Measurements from ENCODE around the gene ARMS2. TPM values are rescaled to one million over a fixed set of nuclear protein-coding genes. Genes with fewer than 3 reads are reported as not detected.

The ARMS2 gene
- total and polyA plus RNA-seq, 8 donors = not detected

GRCh38 chr10:122459561-122460273 is 5.3 kb downstream of the ARMS2 start:
- H3K27me3 ChIP-seq = peaks cover 0 to 63% (median 14%) of the 10 kb centered on the region in 3 donors

GRCh38 chr10:122460891-122461293 is 6.4 kb downstream of the ARMS2 start:
- no peaks in the 10 kb centered on the region for H3K36me3 ChIP-seq

More at GRCh38 chr10:122459561-122460273, 5.3 kb downstream of the ARMS2 start:
- no peak for DNase-seq
- Histone ChIP-seq H3K27ac (no peak overlapping the region), H3K4me1 (peaks cover 22 to 44% (median 33%) of the 10 kb centered on the region in 4 donors), H3K36me3 (no peaks in the 10 kb centered on the region), H3K9me3 (no peaks in the 10 kb centered on the region), H3K4me3 (no peak overlapping the region)
- TF ChIP-seq EP300 (IDR thresholded peaks at IDR 0.05) = no peak
- TF ChIP-seq, protein P1, sequence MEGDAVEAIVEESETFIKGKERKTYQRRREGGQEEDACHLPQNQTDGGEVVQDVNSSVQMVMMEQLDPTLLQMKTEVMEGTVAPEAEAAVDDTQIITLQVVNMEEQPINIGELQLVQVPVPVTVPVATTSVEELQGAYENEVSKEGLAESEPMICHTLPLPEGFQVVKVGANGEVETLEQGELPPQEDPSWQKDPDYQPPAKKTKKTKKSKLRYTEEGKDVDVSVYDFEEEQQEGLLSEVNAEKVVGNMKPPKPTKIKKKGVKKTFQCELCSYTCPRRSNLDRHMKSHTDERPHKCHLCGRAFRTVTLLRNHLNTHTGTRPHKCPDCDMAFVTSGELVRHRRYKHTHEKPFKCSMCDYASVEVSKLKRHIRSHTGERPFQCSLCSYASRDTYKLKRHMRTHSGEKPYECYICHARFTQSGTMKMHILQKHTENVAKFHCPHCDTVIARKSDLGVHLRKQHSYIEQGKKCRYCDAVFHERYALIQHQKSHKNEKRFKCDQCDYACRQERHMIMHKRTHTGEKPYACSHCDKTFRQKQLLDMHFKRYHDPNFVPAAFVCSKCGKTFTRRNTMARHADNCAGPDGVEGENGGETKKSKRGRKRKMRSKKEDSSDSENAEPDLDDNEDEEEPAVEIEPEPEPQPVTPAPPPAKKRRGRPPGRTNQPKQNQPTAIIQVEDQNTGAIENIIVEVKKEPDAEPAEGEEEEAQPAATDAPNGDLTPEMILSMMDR (IDR thresholded peaks at IDR 0.05) = no peak
- no peak for TF ChIP-seq POLR2A (IDR thresholded peaks at IDR 0.05)
- no peak for TF ChIP-seq POLR2AphosphoS5 (IDR thresholded peaks at IDR 0.05)
- 64 to 71% (median 66%) methylated on average over 14 of the region's 14 CpGs for WGBS, 5 donors
- intact Hi-C loops (cut with DNase I; ENCODE audit: low total_unique reads) = no loop called here

GRCh38 chr10:122461367-122461728 is 6.9 kb downstream of the ARMS2 start, which contains the start of gene HTRA1:
HTRA1 (plus strand) TSS chr10:122461553; CDS start chr10:122461653, 100 bp downstream.
- DNase-seq = peak; percentile 56 to 87
- TF ChIP-seq POLR2AphosphoS5 (IDR thresholded peaks at IDR 0.05) (peak in 1 of 3 donors; percentile 40), EP300 (IDR thresholded peaks at IDR 0.05) (no peak), POLR2A (IDR thresholded peaks at IDR 0.05) (no peak)
- TF ChIP-seq, protein P1 (IDR thresholded peaks at IDR 0.05) = no peak
- Histone ChIP-seq H3K36me3 (no peaks in the 10 kb centered on the region), H3K4me1 (peaks cover 22 to 50% (median 39%) of the 10 kb centered on the region in 4 donors), H3K27ac (peak within 1 kb of the TSS; percentile 9 to 92 (median 80)), H3K4me3 (peak within 1 kb of the TSS; percentile 60 to 81 (median 72)), H3K27me3 (peaks cover 0 to 63% (median 14%) of the 10 kb centered on the region in 3 donors), H3K9me3 (no peaks in the 10 kb centered on the region)
- 0 to 5% (median 0%) methylated on average over 25 to 53 of the region's 56 CpGs; no CpG with 5 or more reads in 1 of the 5 donors for WGBS, 5 donors
- intact Hi-C loops (cut with DNase I; ENCODE audit: low total_unique reads) = no loop called here

More at GRCh38 chr10:122460891-122461293, 6.4 kb downstream of the ARMS2 start:
- H3K4me1 ChIP-seq = peaks cover 22 to 49% (median 38%) of the 10 kb centered on the region in 4 donors
- TF ChIP-seq, protein P1 (IDR thresholded peaks at IDR 0.05) = no peak
- TF ChIP-seq POLR2A (IDR thresholded peaks at IDR 0.05) (no peak), EP300 (IDR thresholded peaks at IDR 0.05) (no peak), POLR2AphosphoS5 (IDR thresholded peaks at IDR 0.05) (no peak)
- H3K27ac ChIP-seq = peak overlapping the region in 4 of 5 donors; percentile 53 to 92 (median 72)
- DNase-seq = no peak
- 0 to 1% (median 0%) methylated on average over 24 to 40 of the region's 40 CpGs for WGBS, 5 donors
- intact Hi-C loops (cut with DNase I; ENCODE audit: low total_unique reads) = no loop called here
- H3K4me3 ChIP-seq = peak overlapping the region; percentile 60 to 81 (median 72)
- no peaks in the 10 kb centered on the region for H3K9me3 ChIP-seq
- H3K27me3 ChIP-seq = peaks cover 0 to 63% (median 14%) of the 10 kb centered on the region in 3 donors

- peak; percentile 46 to 70 for DNase-seq
- TF ChIP-seq POLR2A (IDR thresholded peaks at IDR 0.05) = no peak
- TF ChIP-seq, protein P1 (IDR thresholded peaks at IDR 0.05) = no peak
- no peak for TF ChIP-seq POLR2AphosphoS5 (IDR thresholded peaks at IDR 0.05)
- TF ChIP-seq EP300 (IDR thresholded peaks at IDR 0.05) = no peak
- intact Hi-C loops (cut with DNase I; ENCODE audit: low total_unique reads) = no loop called here
Observed at GRCh38 chr10:122461729-122462532, 7.5 kb downstream of the ARMS2 start.

More at GRCh38 chr10:122461729-122462532, 7.5 kb downstream of the ARMS2 start:
- Histone ChIP-seq H3K9me3 (no peaks in the 10 kb centered on the region), H3K4me3 (peak overlapping the region; percentile 60 to 81 (median 72)), H3K27me3 (peaks cover 0 to 63% (median 14%) of the 10 kb centered on the region in 3 donors), H3K36me3 (no peaks in the 10 kb centered on the region), H3K27ac (peak overlapping the region; percentile 9 to 92 (median 80)), H3K4me1 (peaks cover 22 to 53% (median 39%) of the 10 kb centered on the region in 4 donors)
- 0 to 2% (median 1%) methylated on average over 13 to 95 of the region's 95 CpGs for WGBS, 5 donors

All from stomach (tissue), 9 donors.